ACHN (cell line): Measurements from ENCODE around the gene BHLHA15.
"Not testable (repeated sequence)": the region's sequence is repeated elsewhere in the genome, so short reads cannot be mapped to it uniquely, and the experiment has no call there.

ENCODE experiments used
- DNase-seq: peaks from one replicate; pipeline ENCODE4 v3.0.0-alpha.2; 2015
- in situ Hi-C: cut with HindIII; loops from 2 replicates; pipeline ENCODE4 v1.10.0; 2017; ENCODE audit warnings: low sequenced_read_pairs, low pct_ligation_motif_present, low pct_unique_long_range_greater_than_20kb

The BHLHA15 gene

DNA sequence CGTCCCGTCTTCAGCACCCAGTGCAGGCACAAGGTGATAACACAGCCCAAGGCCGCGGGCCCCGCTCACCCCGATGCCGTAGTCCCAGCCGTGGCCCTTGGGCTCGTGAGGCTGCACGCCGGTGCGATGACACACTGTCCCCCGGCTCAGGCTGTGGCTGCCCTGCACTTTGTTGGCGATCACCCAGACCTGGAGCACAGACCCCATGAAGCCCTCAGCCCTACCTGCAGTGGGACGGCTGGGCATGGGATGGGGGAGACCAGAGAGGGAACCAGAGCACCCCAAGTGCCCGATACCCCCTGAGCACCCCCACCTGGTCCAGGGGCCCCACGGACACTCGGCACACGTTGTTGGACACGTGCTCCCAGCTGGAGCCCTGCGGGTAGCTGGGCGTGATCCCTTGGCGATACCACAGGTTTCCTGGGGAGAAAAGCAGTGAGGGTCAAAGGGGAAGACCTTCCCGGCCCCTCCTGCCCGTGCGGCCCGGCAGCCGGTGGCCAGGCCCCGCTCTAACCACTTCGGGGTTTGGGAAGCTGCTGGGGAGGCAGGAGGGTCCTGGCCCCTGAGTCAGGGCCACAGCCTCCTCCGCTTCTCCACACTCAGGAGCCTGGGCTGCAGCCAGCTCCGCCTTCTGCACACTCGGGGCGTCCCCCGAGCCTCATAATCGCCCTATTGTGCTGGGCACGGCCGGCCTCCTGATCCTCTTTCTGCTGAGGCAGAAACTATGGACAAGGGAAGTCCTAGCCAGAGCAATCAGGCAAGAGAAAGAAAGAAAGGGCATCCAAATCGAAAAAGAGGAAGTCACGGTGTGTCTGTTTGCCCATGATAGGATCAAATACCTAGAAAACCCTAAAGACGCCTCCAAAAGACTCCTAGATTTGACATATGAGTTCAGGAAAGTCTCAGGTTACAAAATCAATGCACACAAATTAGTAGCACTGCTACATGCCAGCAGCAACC lies 6.7 kb downstream of the BHLHA15 start:
- in situ Hi-C loops: no loop called here
- no peak for DNase-seq

DNA sequence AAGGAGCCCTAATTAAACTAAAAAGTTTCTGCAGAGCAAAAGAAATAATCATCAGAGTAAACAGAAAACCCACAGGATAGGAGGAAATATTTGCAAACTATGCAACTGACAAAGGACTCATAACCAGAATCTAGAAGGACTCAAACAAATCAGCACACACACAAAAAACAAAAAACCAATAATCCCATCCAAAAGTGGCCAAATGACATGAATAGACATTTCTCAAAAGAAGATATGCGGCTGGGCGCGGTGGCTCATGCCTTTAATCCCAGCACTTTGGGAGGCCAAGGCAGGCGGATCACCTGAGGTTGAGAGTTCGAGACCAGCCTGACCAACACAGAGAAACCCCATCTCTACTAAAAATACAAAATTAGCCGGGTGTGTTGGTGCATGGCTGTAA lies 8.1 kb downstream of the BHLHA15 start:
- DNase-seq, in situ Hi-C loops: not testable (repeated sequence)

DNA sequence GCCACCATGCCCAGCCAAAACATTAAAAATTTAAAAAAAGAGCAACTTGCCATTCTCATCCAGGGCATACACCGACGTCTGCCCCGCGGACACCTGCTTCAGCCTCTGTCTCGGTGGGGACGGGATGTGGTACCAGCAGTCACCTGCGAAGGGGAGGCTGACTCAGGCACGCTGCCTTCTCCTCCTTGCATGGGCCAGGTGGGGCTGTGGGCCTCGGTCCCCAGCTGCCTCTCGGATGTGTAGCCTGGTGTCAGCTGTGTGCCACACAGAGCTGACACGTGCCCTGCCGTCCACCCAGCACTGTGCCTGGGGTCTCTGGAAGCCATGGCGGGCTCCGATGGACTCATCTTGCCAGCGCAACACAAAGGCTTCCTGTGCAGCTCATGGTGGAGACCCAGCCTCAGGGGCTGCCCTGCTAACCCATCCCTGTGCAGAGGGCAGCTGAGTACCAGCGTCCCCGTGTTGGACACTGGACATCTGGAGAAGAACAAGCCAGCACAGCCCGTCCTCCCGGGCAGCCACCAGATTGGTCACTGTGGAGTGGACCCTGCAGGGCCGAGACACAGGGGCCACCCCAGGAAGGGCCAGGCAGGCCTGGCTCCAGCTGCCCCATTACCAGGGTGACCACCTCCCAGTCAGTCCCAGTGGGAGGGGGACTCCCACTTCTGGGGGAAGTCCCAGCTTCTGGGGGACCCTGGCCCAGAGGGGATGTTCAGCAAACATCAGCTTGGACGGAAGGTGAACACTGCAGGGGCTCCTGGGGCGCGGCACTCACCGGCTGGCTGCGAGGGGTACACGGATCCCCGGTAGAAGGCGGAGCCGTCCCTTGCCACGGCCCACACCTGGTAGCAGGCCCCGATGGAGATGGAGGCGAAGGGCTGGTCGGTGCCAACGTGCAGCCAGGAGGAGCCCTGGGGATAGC lies 10.6 kb downstream of the BHLHA15 start:
- in situ Hi-C loops: no loop called here
- DNase-seq: no peak

DNA sequence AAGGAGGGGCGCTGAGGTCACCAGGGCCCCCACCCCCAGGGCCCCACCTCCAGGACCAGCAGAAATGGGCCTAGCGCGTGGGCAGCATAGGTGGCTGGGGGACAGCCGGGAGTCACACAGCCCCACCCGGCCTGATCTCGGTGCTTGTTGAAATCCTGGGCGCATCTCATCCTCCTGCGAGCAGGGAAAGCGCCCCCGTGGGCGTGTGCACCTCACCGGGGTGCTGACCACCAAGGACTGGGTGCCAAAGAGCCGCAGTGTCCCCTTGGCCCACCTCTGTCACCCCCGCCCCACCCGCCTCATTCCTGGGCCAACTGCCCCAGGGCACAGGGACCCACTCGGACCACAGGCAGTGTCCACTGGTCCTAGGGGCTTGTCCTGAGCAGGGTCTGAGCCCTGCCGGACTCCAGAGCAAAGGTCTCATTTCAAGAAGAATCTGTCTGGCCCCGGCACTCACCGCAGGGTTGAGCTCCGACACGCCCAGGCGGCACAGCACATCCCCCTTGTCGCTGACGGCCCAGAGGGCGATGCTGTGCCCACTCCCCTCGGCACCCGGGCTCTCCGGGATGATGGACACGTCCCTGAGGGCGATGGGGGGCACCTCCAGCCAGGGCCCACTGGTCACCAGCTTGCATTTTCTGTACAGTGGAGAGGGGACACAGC lies 11.4 kb downstream of the BHLHA15 start:
- DNase-seq: no peak
- in situ Hi-C loops: no loop called here

DNA sequence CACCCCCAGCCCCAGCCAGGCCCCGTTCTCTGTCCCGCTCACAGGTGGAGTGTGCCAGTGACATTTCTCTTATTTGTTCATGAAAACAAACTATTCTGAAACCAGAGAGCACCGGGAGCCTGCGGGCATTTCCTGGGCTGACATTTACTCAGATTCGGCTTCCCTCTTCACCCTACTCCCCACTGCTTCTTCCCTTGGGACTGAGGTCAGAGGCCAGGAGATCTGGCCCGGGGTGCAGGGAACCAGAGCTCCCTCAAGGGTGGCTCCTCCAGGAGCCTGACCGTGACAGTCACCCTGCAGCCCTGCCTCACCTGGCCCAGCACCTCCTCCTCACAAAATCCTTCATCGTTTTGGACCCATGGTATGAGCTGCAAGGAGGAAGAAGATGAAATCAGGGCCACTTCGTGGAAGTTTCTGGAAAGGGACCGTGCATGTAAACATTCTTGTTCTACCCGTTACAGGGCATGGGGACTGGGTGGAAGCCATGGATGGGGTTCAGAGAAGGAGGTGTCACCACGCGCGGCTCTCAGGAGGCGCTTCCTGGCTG lies 12.2 kb downstream of the BHLHA15 start:
- DNase-seq: no peak
- in situ Hi-C loops: no loop called here

DNA sequence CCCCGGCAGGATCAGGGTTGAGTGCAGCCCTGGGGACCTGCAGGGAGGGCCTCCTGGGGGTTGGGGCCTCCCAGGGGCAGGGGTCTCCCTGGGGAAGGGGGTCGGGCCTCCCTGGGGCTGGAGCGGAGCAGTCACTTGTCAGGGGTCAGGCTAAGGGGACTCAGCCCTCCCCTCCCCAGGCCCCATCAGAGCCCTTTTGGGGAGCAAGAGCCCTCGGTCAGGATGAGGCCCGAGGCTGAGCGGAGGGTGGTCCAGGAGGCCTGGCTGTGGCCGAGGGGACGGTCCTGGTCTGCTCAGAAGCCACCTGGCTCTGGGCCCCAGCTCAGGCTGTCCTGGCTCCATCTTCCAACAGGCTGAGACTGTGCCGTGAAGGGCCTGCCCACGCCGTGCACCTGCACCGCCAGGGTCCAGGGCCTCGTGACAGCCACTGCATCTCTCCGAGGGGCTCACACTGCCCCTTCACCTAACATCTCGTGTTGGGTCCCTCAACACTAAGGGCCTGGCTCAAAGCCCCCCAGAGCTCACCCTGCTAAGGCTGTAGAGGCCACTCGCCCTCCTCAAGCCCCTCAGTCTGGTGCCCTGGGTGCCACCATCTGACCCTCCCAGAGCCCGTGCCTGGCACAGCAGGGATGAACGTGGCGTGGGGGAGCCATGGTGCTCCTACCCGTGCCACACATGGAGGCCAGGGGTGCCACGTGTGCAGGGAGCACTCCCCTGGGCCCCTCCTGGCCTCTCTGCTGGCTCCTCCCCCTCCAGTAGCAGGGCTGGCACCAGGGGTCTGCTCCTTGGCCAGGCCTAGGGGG lies 12.9 kb downstream of the BHLHA15 start:
- no peak for DNase-seq
- in situ Hi-C loops: no loop called here

DNA sequence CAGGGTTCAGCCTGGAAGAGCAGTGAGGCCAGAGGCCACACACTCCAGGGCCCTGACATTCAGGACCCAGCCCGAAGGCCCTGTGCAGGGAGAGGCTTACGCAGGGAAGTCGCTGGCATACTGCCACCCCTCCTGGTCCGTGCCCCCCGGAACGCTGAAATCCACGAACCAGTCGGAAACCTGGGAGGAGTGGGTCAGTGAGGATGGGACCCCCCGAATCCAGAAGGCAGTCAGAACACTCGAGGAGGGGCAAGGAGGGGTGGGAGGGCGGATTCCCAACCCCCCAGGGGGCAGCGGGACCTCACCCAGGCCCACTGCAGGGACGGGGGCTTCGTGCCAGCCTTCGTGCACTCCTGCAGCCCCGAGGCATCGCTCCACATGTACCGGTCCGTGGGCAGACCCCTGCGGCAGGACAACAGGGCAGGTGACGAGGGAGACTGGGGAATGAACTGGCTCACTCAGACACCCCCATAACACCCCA lies 13.5 kb downstream of the BHLHA15 start:
- no peak for DNase-seq
- in situ Hi-C loops: no loop called here

DNA sequence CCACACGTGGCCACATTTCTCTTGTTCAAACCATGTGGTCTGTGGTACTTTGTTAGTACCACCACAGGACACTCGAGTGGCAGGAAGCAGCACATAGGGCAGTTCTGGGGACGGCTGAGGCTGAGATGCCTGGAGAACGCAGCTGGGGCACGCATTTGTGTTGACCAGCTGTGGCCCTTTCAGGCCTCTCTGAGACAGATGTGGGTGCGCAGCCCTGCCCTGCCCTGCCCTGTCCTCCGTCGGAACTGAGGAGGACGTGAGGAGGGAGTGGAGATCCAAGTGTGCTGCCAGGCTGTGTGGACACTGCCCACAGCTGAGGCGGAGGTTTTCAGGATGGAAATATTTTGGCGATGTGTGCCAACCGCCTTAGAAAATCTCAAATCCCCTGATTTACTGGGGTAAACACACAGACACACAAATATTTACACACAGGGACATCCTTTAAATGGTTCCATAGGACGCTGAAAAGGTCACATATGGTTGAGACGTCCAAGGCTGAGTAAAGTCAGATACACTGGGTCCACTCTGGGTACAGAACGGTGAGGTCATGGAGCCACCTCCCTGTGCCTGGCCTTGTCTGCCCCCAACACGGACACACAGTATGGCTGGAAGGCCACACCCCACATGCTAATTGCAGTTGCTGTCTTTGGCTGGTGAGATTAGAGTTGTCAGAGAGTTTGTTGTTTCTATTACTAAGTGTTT lies 14.8 kb downstream of the BHLHA15 start:
- DNase-seq: no peak
- in situ Hi-C loops: no loop called here

DNA sequence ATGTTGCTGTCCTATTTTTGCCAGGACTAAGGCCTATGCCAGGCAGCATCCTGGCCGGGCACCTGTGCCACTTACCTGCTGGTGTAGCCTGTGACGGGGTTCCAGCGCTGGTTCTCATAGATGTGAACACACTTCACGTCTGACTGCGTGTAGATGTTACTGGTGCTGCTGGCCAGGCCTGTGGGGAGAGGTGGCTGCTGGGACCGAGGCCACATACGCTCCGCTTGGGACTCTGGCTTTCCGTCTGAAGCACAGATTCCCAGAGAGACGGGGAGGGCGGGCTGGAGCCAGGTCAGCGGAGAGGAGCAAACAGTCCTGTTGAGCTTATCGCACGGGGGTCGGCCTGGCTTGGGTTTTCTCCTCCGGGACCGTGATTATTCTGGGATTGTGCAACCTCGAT lies 16.7 kb downstream of the BHLHA15 start:
- in situ Hi-C loops: no loop called here
- DNase-seq: no peak

DNA sequence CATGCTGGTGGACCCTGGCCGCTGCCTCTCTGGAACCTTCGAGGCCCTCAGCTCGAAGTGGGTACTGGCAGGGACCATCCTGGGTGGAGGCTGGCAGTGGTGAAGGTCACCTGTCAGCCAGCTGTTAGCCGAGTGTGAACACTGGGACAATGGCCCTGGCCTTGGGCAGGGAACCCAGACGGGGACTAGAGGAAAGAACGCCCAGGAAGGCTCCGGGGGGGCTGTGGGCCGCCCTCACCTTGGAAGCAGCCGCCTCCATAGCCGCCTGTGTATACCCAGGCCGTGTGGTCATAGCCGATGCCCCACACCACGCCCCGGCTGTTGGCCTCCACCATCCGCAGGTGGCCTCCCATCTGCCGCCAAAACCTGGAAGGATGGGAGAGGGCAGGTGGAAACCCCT lies 17.6 kb downstream of the BHLHA15 start:
- in situ Hi-C loops: no loop called here
- no peak for DNase-seq

DNA sequence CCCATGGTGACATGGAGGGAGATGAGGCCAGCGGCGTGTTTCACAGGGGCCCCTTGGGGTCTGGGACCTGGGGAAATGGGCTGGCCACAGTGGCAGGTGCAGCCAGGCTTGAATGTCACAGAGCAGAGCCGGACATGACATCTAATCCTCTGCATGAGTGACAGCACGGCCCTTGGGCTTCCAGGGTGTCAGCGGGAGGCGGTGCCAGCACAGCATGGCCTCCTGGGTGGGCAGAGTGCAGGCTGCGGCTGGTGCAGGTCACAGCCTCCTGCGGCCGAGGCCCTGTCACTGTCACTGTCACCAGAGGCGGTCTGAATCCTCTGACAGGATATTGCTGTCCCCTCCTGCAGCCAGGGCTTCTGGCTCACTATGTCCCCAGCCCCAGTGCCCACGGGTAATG lies 18.2 kb downstream of the BHLHA15 start:
- in situ Hi-C loops: no loop called here
- no peak for DNase-seq

DNA sequence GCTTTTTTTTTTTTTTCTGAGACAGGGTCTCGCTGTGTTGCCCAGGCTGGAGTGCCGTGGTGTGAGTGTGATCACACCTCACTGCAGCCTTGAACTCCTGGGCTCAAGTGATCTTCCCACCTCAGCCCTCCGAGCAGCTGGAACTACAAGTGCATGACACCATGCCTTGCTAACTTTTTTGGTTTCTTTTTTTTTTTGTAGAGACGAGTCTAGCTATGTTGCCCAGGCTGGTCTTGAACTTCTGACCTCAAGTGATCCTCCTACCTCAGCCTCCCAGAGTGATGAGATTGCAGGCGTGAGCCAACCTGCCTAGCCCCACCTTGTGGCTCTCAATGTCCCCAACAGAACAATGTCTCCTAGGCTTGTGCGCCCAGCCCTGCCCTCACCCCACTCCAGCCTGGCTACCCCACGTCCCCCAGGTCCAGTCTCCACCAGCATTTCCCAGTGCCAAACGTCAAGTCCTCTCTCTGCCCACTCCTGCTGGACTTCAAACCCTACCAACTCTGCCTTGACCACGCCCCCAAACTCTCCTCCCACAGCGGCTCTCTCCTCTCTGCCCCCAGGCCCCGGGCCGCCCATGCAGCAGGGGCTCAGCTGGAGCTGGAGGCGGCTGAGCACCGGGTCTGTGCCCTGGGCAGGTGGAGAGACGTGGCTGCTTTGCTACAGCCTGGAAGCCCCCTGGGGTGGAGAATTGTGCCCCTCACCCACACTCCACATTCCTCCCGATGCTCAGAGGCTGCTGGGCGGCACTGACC lies 18.9 kb downstream of the BHLHA15 start:
- DNase-seq: no peak
- in situ Hi-C loops: no loop called here

DNA sequence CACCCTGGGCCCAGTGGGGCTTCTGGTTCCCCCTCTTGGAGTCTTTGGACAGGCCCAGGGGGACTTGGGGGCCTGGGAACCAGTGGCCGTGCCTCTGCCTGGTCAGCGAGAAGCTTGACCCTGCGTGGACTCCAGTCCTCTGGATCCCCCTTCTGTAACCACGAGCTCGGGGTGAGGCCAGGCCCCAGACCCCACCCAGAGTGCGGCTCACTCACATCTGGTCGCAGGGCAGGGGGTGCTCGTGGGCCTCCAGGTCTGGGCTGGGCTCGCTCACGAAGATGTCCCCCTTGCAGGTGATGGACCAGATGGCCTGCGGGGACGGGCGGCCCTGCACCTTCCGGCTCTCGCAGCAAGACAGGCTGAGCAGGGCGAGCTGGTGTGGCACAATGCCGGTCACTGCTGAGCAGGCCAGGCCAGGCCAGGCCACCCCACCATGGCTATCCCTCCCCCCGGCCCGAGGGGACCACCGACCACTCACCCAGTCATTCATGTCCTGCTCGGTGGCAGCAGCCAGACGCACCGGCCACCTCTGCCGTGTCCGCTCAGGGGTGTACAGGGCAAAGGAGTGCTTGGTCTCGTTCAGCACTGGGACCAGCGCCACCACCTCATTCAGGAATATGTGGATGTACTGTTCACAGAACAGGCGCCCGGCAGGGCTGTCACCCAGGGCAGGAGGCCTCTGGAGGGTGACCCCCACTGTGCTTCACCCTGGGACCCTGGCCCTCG lies 19.7 kb downstream of the BHLHA15 start:
- in situ Hi-C loops: no loop called here
- DNase-seq: no peak

DNA sequence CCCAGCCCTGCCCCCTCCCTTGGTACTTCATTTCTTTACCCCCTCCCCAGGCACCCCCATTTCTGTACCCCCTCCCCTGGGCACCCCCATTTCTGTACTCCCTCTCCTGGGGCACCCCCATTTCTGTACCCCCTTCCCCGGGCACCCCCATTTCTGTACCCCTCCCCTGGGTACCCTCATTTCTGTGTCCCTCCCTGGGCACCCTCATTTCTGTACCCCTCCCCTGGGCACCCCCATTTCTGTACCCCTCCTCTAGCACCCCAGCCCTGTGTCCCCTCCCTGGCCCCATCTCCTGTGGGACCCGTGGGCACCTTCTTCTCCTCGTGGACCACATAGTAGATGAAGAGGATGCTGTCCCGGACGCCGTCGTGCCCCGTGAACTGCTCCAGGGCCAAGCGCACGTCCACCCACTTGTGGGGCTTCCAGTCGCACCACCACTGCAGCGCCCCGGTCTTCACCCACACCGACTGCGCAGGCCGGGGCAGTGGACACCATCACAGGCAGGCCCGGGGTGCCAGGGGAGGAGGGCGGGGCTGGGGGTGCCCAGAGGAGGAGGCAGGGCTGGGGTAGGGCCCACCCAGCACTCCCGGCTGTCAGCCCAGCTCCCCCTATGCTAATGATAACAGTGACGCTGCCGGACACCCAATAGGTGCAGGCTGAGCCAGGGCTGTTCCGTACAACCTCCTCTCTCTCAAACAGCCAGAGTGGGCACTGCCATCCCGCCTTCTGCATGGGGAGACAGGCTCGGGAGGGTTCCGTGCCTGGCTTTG lies 20.4 kb downstream of the BHLHA15 start:
- in situ Hi-C loops: no loop called here
- DNase-seq: no peak

DNA sequence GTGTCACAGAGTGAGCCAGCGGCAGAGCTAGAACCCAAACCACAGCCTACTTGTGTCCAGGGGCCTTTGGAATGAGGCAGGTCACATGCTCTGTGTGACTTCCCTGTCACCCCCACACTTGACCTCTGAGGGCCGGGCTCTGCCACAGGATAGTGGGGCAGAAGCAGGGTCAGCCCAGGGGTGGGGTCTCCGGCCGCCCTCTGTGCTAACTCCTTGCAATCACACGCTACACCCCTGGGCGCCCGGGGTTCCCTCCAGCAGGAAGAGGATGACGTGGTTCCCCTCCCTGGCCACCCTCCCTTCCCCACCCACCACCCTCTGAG lies 21.0 kb downstream of the BHLHA15 start:
- DNase-seq: no peak
- in situ Hi-C loops: no loop called here

DNA sequence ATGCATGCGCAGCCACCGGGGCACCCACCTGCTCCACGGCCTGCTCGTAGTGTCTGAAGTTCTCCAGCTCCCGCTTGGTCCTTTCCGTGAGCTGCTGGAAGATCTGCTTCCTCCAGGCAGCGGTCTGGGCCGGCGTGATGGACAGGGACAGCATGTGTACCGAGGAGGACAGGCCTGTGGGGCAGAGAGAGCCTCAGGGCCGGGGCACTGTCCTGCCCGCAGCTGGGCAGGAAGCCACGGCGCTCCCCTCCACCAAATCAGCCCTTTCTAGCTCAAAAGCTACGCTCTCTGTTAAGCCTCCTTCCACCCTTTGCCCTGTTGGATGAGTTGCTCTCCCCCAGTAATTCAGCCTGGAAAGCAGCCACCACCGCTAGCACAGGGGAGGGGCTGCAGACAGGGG lies 21.6 kb downstream of the BHLHA15 start:
- in situ Hi-C loops: no loop called here
- no peak for DNase-seq
